ENCODE results near the gene NFKBIB. TPM values are rescaled to one million over a fixed set of nuclear protein-coding genes. Genes with fewer than 3 reads are reported as not detected.

The NFKBIB gene
- polyA plus RNA-seq, 3 donors = 6.7 to 29.4 (median 9.0) TPM

DNA sequence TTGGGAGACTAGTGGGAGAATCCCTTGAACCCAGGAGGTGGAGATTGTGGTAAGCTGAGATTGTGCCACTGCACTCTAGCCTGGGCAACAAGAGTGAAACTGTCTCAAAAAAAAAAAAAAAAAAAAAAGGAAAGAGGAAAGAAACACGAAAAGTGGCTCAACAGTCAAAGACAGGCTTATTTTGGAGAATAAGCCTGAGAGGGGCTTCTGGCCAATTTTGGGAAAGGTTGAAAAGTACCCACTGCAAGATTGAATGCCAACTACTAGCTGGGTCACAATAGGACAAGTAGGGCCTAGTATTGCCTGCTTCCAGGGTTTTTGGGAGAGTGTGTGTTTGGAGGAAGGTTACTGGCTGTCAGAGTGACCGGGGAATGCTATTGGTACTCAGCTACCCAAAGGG is 58.5 kb downstream of the NFKBIB start:
- Histone ChIP-seq H3K4me1 (ENCODE audit: control insufficient read depth in 1 of 2, insufficient read depth in 2 of 2, low read length in 2 of 2) (no peaks in the 10 kb centered on the region), H3K79me2 (ENCODE audit: insufficient read depth, low read length) (no peaks in the 10 kb centered on the region), H3K36me3 (replicated peaks in 1 of 2; ENCODE audit: control insufficient read depth in 1 of 2, insufficient read depth in 2 of 2, low read length in 2 of 2) (no peaks in the 10 kb centered on the region), H3K9ac (ENCODE audit: insufficient read depth, low read length, poor library complexity, severe bottlenecking) (no peak overlapping the region), H3K4me2 (replicated peaks; ENCODE audit: extremely low read depth, low read length, poor library complexity, severe bottlenecking) (no peak overlapping the region), H3K27ac (ENCODE audit: low read depth in 1 of 2, low read length in 2 of 2) (no peak overlapping the region), H2AFZ (ENCODE audit: insufficient read depth, low read depth, low read length, poor library complexity, severe bottlenecking) (no peak overlapping the region), H3K9me3 (replicated peaks in 1 of 2; ENCODE audit: control insufficient read depth in 1 of 2, insufficient read depth in 1 of 2, low read length in 2 of 2) (no peaks in the 10 kb centered on the region), H4K20me1 (ENCODE audit: insufficient read depth, low read length) (no peaks in the 10 kb centered on the region), H3K4me3 (replicated peaks in 1 of 3; ENCODE audit: low read depth in 2 of 3, low read length in 3 of 3) (no peak overlapping the region), H3K27me3 (ENCODE audit: control insufficient read depth in 2 of 2, insufficient read depth in 2 of 2, low read length in 2 of 2) (no peaks in the 10 kb centered on the region)
- WGBS (ENCODE audit: insufficient coverage) = 67% methylated on average over 1 of the region's 2 CpGs
- H3K4me3 Mint-ChIP-seq = no peak overlapping the region
- H3K36me3 Mint-ChIP-seq = no peaks in the 10 kb centered on the region
- intact Hi-C loops (cut with micrococcal nuclease) = no loop called here
- TF ChIP-seq, protein P1, sequence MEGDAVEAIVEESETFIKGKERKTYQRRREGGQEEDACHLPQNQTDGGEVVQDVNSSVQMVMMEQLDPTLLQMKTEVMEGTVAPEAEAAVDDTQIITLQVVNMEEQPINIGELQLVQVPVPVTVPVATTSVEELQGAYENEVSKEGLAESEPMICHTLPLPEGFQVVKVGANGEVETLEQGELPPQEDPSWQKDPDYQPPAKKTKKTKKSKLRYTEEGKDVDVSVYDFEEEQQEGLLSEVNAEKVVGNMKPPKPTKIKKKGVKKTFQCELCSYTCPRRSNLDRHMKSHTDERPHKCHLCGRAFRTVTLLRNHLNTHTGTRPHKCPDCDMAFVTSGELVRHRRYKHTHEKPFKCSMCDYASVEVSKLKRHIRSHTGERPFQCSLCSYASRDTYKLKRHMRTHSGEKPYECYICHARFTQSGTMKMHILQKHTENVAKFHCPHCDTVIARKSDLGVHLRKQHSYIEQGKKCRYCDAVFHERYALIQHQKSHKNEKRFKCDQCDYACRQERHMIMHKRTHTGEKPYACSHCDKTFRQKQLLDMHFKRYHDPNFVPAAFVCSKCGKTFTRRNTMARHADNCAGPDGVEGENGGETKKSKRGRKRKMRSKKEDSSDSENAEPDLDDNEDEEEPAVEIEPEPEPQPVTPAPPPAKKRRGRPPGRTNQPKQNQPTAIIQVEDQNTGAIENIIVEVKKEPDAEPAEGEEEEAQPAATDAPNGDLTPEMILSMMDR (IDR thresholded peaks at IDR 0.05) = no peak
- peaks cover 0 to 7% (median 0%) of the 10 kb centered on the region in 7 donors for H3K9me3 Mint-ChIP-seq
- DNase-seq = no peak
- peaks cover 3% of the 10 kb centered on the region for H3K4me1 Mint-ChIP-seq
- H3K27me3 Mint-ChIP-seq (ENCODE audit: low read depth in 3 of 3) = peaks cover 3 to 9% (median 3%) of the 10 kb centered on the region in 3 donors
- H3K27ac Mint-ChIP-seq = no peak overlapping the region

Other genes starting within 250 kb of the NFKBIB start
- gene CAPN12, start 155.5 kb upstream of the NFKBIB start, polyA plus RNA-seq = 1 to 10 TPM in 1 of 3 donors, not detected in 2; 1.8 TPM
- not detected for gene LGALS7, start 126.5 kb upstream of the NFKBIB start, polyA plus RNA-seq
- gene LGALS7B, start 110.8 kb upstream of the NFKBIB start, polyA plus RNA-seq = not detected
- gene LGALS4, start 87.0 kb upstream of the NFKBIB start, polyA plus RNA-seq = 1 to 10 TPM in 1 of 3 donors, not detected in 2; 1.7 TPM
- gene ECH1, start 68.2 kb upstream of the NFKBIB start, polyA plus RNA-seq = 100 to 1,000 TPM; 149 to 187 (median 173) TPM
- 100 to 1,000 TPM in 1 of 3 donors, 10 to 100 TPM in 2; 51.9 to 234 (median 58.7) TPM for gene HNRNPL, start 50.0 kb upstream of the NFKBIB start, polyA plus RNA-seq
- 10 to 100 TPM in 1 of 3 donors, 1 to 10 TPM in 2; 4.1 to 13.5 (median 7.2) TPM for gene RINL, start 21.7 kb upstream of the NFKBIB start, polyA plus RNA-seq
- gene SIRT2, start 351 bp upstream of the NFKBIB start, polyA plus RNA-seq = 10 to 100 TPM; 57.5 to 65.9 (median 64.3) TPM
- under 1 TPM in 1 of 3 donors, not detected in 2; 0.89 TPM for gene CCER2, start 12.2 kb downstream of the NFKBIB start, polyA plus RNA-seq
- 10 to 100 TPM in 1 of 3 donors, 1 to 10 TPM in 2; 8.1 to 21.9 (median 8.3) TPM for gene SARS2, start 30.8 kb downstream of the NFKBIB start, polyA plus RNA-seq
- 10 to 100 TPM; 17.2 to 81.5 (median 73.0) TPM for gene MRPS12, start 31.0 kb downstream of the NFKBIB start, polyA plus RNA-seq
- not detected for gene FBXO17, start 75.8 kb downstream of the NFKBIB start, polyA plus RNA-seq
- gene FBXO27, start 132.6 kb downstream of the NFKBIB start, polyA plus RNA-seq = not detected
- not detected for gene ACP7, start 184.4 kb downstream of the NFKBIB start, polyA plus RNA-seq
- gene PAK4, start 225.8 kb downstream of the NFKBIB start, polyA plus RNA-seq = 10 to 100 TPM in 1 of 3 donors, 1 to 10 TPM in 2; 1.3 to 11.3 (median 1.5) TPM

All from CD14-positive monocyte (primary cell).